SH-SY5Y (cell line): Measurements from ENCODE around the gene NAALADL2.

ENCODE experiments used
- GATA2 ChIP-seq: IDR thresholded peaks from 2 replicates; pipeline ENCODE4 v1.6.1; 2011; ENCODE audit warnings: mild to moderate bottlenecking, low read depth, low read length
- GATA3 ChIP-seq: IDR thresholded peaks from 2 replicates; pipeline ENCODE4 v1.6.1; 2011; ENCODE audit warnings: low read depth, mild to moderate bottlenecking, low read length, moderate library complexity

GRCh38 chr3:174821477-174821876 lies 37.7 kb upstream of the NAALADL2 start:
- no peak for TF ChIP-seq GATA2
- no peak for TF ChIP-seq GATA3
